Right atrium auricular region (tissue), 2 donors: ENCODE measurements around the gene GAS2. TPM values are rescaled to one million over a fixed set of nuclear protein-coding genes. Genes with fewer than 3 reads are reported as not detected.

Experiments used
- DNase-seq: peaks from one replicate; pipeline ENCODE4 v3.0.0-alpha.2; 2019; ENCODE audit warnings: low spot score
- H3K27ac ChIP-seq, 2 donors: fragments of 200-600 bp; sonication (generic); 1 replicate in 1 of 2; 2 replicates in 1 of 2; pipeline ENCODE4 v1.5.1; 2016 to 2019
- H3K27me3 ChIP-seq, 2 donors: fragments of 200-600 bp; sonication (generic); one replicate each; pipeline versions ENCODE4 v1.5.1 to v1.6.0; 2017 to 2019
- H3K36me3 ChIP-seq: fragments of 200-600 bp; sonication (generic); one replicate; pipeline ENCODE4 v1.5.1; 2016
- H3K4me1 ChIP-seq, 2 donors: fragments of 200-600 bp; sonication (generic); one replicate each; pipeline versions ENCODE4 v1.5.1 to v1.6.0; 2017 to 2019
- H3K4me3 ChIP-seq, 2 donors: fragments of 200-600 bp; sonication (generic); 1 replicate in 1 of 2; 2 replicates in 1 of 2; pipeline ENCODE4 v1.5.1; 2017 to 2019; ENCODE audit warnings: mild to moderate bottlenecking in 1 of 2, moderate library complexity in 1 of 2
- H3K9me3 ChIP-seq, 2 donors: fragments of 200-600 bp; sonication (generic); one replicate each; pipeline ENCODE4 v1.5.1; 2019
- CTCF ChIP-seq, 2 donors: fragments of 200-600 bp; sonication (generic); IDR thresholded peaks; one replicate each; pipeline ENCODE4 v1.5.1; 2019; ENCODE audit warnings: antibody characterized with exemption in 2 of 2
- total RNA-seq, 2 donors: library from RNA; depleted of rRNA; stranded (reverse); fragments of >200 nt; gene quantifications; one replicate each; pipeline ENCODE4 v1.1.0, GENCODE V29; 2016

Gene GAS2
- total RNA-seq, 2 donors from 2014 or later: 6.5 to 9.7 TPM

GRCh38 chr11:22656130-22656529 is 10.3 kb upstream of the GAS2 start:
- Histone ChIP-seq H3K4me1 (no peaks in the 10 kb centered on the region), H3K9me3 (no peaks in the 10 kb centered on the region), H3K4me3 (no peak overlapping the region), H3K27ac (no peak overlapping the region), H3K36me3 (no peaks in the 10 kb centered on the region), H3K27me3 (no peaks in the 10 kb centered on the region)
- TF ChIP-seq CTCF (IDR thresholded peaks at IDR 0.05): no peak
- DNase-seq: no peak

GRCh38 chr11:22657101-22657694 is 9.2 kb upstream of the GAS2 start:
- no peaks in the 10 kb centered on the region for H3K9me3 ChIP-seq
- no peaks in the 10 kb centered on the region for H3K4me1 ChIP-seq
- no peaks in the 10 kb centered on the region for H3K27me3 ChIP-seq
- no peak overlapping the region for H3K4me3 ChIP-seq
- no peak for DNase-seq
- no peaks in the 10 kb centered on the region for H3K36me3 ChIP-seq
- no peak overlapping the region for H3K27ac ChIP-seq
- TF ChIP-seq CTCF (IDR thresholded peaks at IDR 0.05): no peak

GRCh38 chr11:22659783-22660182 is 6.6 kb upstream of the GAS2 start:
- no peak for DNase-seq
- Histone ChIP-seq H3K36me3 (no peaks in the 10 kb centered on the region), H3K27me3 (no peaks in the 10 kb centered on the region), H3K4me1 (no peaks in the 10 kb centered on the region), H3K9me3 (no peaks in the 10 kb centered on the region), H3K4me3 (no peak overlapping the region), H3K27ac (no peak overlapping the region)
- TF ChIP-seq CTCF (IDR thresholded peaks at IDR 0.05): no peak

GRCh38 chr11:22666688-22667439 is 453 bp downstream of the GAS2 start:
- peak overlapping the region; percentile 76 to 84 for H3K27ac ChIP-seq
- no peak for DNase-seq
- no peaks in the 10 kb centered on the region for H3K27me3 ChIP-seq
- H3K36me3 ChIP-seq: no peaks in the 10 kb centered on the region
- no peaks in the 10 kb centered on the region for H3K9me3 ChIP-seq
- H3K4me1 ChIP-seq: peaks cover 0 to 11% of the 10 kb centered on the region in 2 donors
- H3K4me3 ChIP-seq: peak overlapping the region; percentile 48 to 57
- TF ChIP-seq CTCF (IDR thresholded peaks at IDR 0.05): peak in 1 of 2 donors; percentile 37

- no peak for TF ChIP-seq CTCF (IDR thresholded peaks at IDR 0.05)
- no peak overlapping the region for H3K4me3 ChIP-seq
- H3K9me3 ChIP-seq: no peaks in the 10 kb centered on the region
- no peak for DNase-seq
- no peaks in the 10 kb centered on the region for H3K27me3 ChIP-seq
- no peaks in the 10 kb centered on the region for H3K36me3 ChIP-seq
- H3K4me1 ChIP-seq: peaks cover 0 to 11% of the 10 kb centered on the region in 2 donors
- peak overlapping the region; percentile 76 to 84 for H3K27ac ChIP-seq
Measured at GRCh38 chr11:22668005-22668796, 1.8 kb downstream of the GAS2 start.
